Choroid plexus epithelial cell (primary cell): ENCODE results near the gene NCSTN.

Experiments
- DNase-seq: peaks from one replicate; pipeline ENCODE4 v3.0.0-alpha.2; 2010; ENCODE audit warnings: low read depth
- H3K4me3 ChIP-seq: 2 replicates; pipeline ENCODE4 v1.5.1; 2011; ENCODE audit warnings: low read depth, mild to moderate bottlenecking, control low read depth, low read length, moderate library complexity
- TF ChIP-seq, protein P1 (sequence below): conservative IDR thresholded peaks from 2 replicates; pipeline ENCODE4 v1.5.1; 2011; ENCODE audit warnings: low read depth, mild to moderate bottlenecking, control low read depth, inconsistent platforms, low read length, moderate library complexity

NCSTN gene

DNA sequence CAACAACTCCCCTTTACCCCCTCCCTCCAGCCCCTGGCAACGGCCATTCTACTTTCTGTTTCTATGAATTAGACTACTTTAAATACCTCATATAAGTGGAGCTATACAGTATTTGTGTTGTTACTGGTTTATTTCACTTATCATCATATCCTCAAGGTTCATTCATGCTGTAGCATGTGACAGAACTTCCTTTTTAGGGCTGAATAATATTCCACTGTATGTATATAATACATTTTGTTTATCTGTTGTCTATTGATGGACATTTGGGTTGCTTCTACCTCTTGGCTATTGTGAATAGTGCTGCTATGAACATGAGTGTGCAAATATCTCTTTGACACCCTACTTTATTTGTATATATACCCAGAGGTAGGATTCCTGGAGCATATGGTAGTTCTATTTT, 25.9 kb downstream of the NCSTN start:
- no peak overlapping the region for H3K4me3 ChIP-seq
- TF ChIP-seq, protein P1, sequence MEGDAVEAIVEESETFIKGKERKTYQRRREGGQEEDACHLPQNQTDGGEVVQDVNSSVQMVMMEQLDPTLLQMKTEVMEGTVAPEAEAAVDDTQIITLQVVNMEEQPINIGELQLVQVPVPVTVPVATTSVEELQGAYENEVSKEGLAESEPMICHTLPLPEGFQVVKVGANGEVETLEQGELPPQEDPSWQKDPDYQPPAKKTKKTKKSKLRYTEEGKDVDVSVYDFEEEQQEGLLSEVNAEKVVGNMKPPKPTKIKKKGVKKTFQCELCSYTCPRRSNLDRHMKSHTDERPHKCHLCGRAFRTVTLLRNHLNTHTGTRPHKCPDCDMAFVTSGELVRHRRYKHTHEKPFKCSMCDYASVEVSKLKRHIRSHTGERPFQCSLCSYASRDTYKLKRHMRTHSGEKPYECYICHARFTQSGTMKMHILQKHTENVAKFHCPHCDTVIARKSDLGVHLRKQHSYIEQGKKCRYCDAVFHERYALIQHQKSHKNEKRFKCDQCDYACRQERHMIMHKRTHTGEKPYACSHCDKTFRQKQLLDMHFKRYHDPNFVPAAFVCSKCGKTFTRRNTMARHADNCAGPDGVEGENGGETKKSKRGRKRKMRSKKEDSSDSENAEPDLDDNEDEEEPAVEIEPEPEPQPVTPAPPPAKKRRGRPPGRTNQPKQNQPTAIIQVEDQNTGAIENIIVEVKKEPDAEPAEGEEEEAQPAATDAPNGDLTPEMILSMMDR: no peak

DNA sequence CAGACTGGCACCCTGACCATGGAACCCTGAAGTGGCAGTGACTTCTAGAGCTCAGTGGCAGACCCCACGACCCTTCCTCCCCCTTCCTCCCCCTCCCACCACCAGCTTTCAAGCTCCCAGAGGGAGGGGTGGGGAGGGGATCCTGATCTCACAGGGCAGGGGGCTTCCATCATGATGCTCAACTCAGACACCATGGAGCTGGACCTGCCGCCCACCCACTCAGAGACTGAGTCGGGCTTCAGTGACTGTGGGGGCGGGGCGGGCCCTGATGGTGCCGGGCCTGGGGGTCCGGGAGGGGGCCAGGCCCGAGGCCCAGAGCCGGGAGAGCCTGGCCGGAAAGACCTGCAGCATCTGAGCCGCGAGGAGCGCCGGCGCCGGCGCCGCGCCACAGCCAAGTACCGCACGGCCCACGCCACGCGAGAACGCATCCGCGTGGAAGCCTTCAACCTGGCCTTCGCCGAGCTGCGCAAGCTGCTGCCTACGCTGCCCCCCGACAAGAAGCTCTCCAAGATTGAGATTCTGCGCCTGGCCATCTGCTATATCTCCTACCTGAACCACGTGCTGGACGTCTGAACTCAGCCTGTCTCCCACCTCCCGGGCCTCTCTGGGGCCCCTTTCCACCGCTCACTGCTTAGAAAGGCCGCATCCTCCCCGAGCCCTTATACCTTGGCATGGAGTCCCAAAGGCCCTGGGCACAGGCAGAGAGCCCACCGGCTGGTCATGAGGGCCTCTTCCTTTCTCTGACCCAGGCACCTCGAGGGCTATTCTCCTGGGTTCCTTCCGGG, 27.6 kb downstream of the NCSTN start:
- TF ChIP-seq, protein P1: no peak
- H3K4me3 ChIP-seq: no peak overlapping the region
- DNase-seq: no peak

More for the DNA sequence above, 25.9 kb downstream of the NCSTN start:
- no peak for DNase-seq

DNA sequence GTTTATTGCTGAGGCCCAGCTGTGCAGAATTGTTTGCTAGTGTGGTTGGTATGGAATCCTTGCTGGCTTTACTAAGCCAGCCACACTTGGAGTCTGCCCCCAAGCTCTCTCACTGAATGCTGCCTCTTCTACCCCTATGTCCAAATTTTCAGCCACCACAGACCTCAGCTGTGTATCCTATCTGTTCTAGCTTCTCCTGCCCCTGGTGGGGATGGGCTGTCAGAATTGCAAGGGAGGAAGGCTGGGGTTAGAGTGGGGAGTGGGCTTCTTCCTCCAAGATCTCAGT, 28.1 kb downstream of the NCSTN start:
- DNase-seq: no peak
- H3K4me3 ChIP-seq: no peak overlapping the region
- TF ChIP-seq, protein P1: no peak

- H3K4me3 ChIP-seq: no peak overlapping the region
- no peak for DNase-seq
- TF ChIP-seq, protein P1: no peak
These were observed 28.6 kb downstream of the NCSTN start for GRCh38 chr1:160371756-160372155.

- no peak overlapping the region for H3K4me3 ChIP-seq
- TF ChIP-seq, protein P1: no peak
- peak; percentile 35 for DNase-seq
These were observed 30.5 kb downstream of the NCSTN start for GRCh38 chr1:160373696-160374095.

DNA sequence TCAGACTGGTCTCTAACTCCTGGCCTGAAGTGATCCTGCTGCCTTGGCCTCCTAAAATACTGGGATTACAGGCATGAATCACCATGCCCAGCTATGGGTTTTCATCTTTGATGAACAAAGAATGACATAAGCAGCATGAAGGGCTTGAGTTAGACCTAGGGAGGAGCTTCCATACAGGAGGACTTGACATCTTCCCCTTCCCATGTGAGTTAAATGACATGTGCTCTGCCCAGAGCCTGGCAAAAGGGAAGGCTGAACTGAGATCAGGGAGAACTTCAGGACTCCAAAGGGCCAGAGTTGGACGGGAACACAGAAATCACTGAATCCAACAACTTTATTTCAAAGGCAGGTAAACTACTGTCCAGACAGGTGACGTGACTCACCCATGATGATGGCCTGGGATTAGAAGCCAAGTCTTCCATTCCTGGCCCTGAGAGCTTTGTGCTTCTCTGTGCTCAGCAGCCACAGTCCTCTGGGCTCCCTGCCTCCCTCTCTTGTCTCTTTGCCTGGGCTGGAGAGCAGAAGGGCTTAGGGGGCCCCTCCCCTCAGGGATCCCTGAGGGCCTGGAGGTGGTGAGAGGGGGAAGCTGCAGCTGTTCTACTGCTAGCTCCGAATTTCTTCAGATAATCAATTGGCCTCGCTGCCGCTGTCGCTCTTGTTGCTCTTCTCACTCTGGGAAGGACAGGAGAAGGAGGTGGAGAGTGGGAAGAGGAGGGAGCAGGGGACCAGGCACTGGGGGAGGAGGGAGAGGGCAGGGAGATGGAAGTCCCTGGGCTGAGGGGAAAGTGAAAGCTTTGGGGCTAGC, 31.3 kb downstream of the NCSTN start:
- no peak overlapping the region for H3K4me3 ChIP-seq
- DNase-seq: no peak
- TF ChIP-seq, protein P1: no peak
